LHCN-M2 (cell line): ENCODE measurements around the gene LRRC37B. TPM values are rescaled to one million over a fixed set of nuclear protein-coding genes. Genes with fewer than 3 reads are reported as not detected.
"Not testable (repeated sequence)": the region's sequence is repeated elsewhere in the genome, so short reads cannot be mapped to it uniquely, and the experiment has no call there.

Experiments
- DNase-seq: peaks from one replicate; pipeline ENCODE4 v3.0.0-alpha.2; 2012; ENCODE audit warnings: low read depth
- total RNA-seq: library from RNA; depleted of rRNA; stranded (reverse); fragments of >200 nt; gene quantifications from 2 replicates; pipeline ENCODE4 v1.2.3, GENCODE V29; 2014

Gene LRRC37B
- total RNA-seq, 1 experiment from 2014 or later, result 8.0 TPM

GRCh38 chr17:32041306-32041875 lies 34.2 kb downstream of the LRRC37B start:
- not testable (repeated sequence) for DNase-seq

- DNase-seq, result not testable (repeated sequence)
Observed at GRCh38 chr17:32042266-32042665, 35.1 kb downstream of the LRRC37B start.

GRCh38 chr17:32045611-32046010 lies 38.4 kb downstream of the LRRC37B start:
- not testable (repeated sequence) for DNase-seq

GRCh38 chr17:32047663-32048062 lies 40.5 kb downstream of the LRRC37B start:
- DNase-seq, result not testable (repeated sequence)

- not testable (repeated sequence) for DNase-seq
Observed at GRCh38 chr17:32054985-32055384, 47.8 kb downstream of the LRRC37B start.

GRCh38 chr17:32055425-32055824 lies 48.2 kb downstream of the LRRC37B start:
- DNase-seq, result not testable (repeated sequence)

- not testable (repeated sequence) for DNase-seq
Observed at GRCh38 chr17:32056500-32056899, 49.3 kb downstream of the LRRC37B start.

GRCh38 chr17:32057460-32058105 lies 50.4 kb downstream of the LRRC37B start:
- not testable (repeated sequence) for DNase-seq

GRCh38 chr17:32060695-32061094 lies 53.5 kb downstream of the LRRC37B start:
- not testable (repeated sequence) for DNase-seq

- DNase-seq, result not testable (repeated sequence)
Observed at GRCh38 chr17:32061840-32062239, 54.7 kb downstream of the LRRC37B start.

GRCh38 chr17:32064091-32064490 lies 56.9 kb downstream of the LRRC37B start:
- peak; percentile 38 for DNase-seq

GRCh38 chr17:32066123-32066680 lies 59.0 kb downstream of the LRRC37B start:
- DNase-seq, result not testable (repeated sequence)

GRCh38 chr17:32066863-32067642 lies 59.9 kb downstream of the LRRC37B start:
- DNase-seq, result not testable (repeated sequence)

GRCh38 chr17:32069067-32069466 lies 61.9 kb downstream of the LRRC37B start:
- DNase-seq, result peak; percentile 41

- not testable (repeated sequence) for DNase-seq
Observed at GRCh38 chr17:32071961-32072360, 64.8 kb downstream of the LRRC37B start.

GRCh38 chr17:32073131-32073530 lies 65.9 kb downstream of the LRRC37B start:
- DNase-seq, result not testable (repeated sequence)

- peak; percentile 61 for DNase-seq
Observed at GRCh38 chr17:32079753-32080152, 72.6 kb downstream of the LRRC37B start.

- not testable (repeated sequence) for DNase-seq
Observed at GRCh38 chr17:32083550-32083979, 76.4 kb downstream of the LRRC37B start.

GRCh38 chr17:32084003-32084941 lies 77.1 kb downstream of the LRRC37B start:
- peak; percentile 51 for DNase-seq

- DNase-seq, result not testable (repeated sequence)
Observed at GRCh38 chr17:32084942-32085829, 78.0 kb downstream of the LRRC37B start.
